ENCODE results near the gene APBB1IP.
"Not testable (repeated sequence)": the region's sequence is repeated elsewhere in the genome, so short reads cannot be mapped to it uniquely, and the experiment has no call there.

APBB1IP gene

GRCh38 chr10:26588611-26589010 is 150.5 kb downstream of the APBB1IP start:
- no peak for DNase-seq (ENCODE audit: low read depth in 2 of 2)
- TF ChIP-seq CTCF (IDR thresholded peaks at IDR 0.05; ENCODE audit: low read depth, low read length): no peak
- no peak overlapping the region for H3K4me3 ChIP-seq (replicated peaks in 1 of 2; ENCODE audit: low read depth in 2 of 2, low read length in 2 of 2)

- not testable (repeated sequence) for H3K4me3 ChIP-seq (replicated peaks in 1 of 2; ENCODE audit: low read depth in 2 of 2, low read length in 2 of 2); DNase-seq (ENCODE audit: low read depth in 2 of 2)
Observed at GRCh38 chr10:26589813-26590212, 151.7 kb downstream of the APBB1IP start.

GRCh38 chr10:26593896-26594295 is 155.8 kb downstream of the APBB1IP start:
- no peak for TF ChIP-seq CTCF (IDR thresholded peaks at IDR 0.05; ENCODE audit: low read depth, low read length)
- no peak overlapping the region for H3K4me3 ChIP-seq (replicated peaks in 1 of 2; ENCODE audit: low read depth in 2 of 2, low read length in 2 of 2)
- no peak for DNase-seq (ENCODE audit: low read depth in 2 of 2)

- H3K4me3 ChIP-seq (replicated peaks in 1 of 2; ENCODE audit: low read depth in 2 of 2, low read length in 2 of 2): not testable (repeated sequence)
- DNase-seq (ENCODE audit: low read depth in 2 of 2): peak in 1 of 2 donors; percentile 27
Observed at GRCh38 chr10:26603283-26603682, 165.1 kb downstream of the APBB1IP start.

- DNase-seq (ENCODE audit: low read depth in 2 of 2); H3K4me3 ChIP-seq (replicated peaks in 1 of 2; ENCODE audit: low read depth in 2 of 2, low read length in 2 of 2): not testable (repeated sequence)
Observed at GRCh38 chr10:26604320-26605093, 166.4 kb downstream of the APBB1IP start.

- not testable (repeated sequence) for H3K4me3 ChIP-seq (replicated peaks in 1 of 2; ENCODE audit: low read depth in 2 of 2, low read length in 2 of 2)
- peak; percentile 36 for TF ChIP-seq CTCF (IDR thresholded peaks at IDR 0.05; ENCODE audit: low read depth, low read length)
- DNase-seq (ENCODE audit: low read depth in 2 of 2): peak; percentile 13 to 43
Observed at GRCh38 chr10:26606389-26606877, 168.3 kb downstream of the APBB1IP start.

- no peak overlapping the region for H3K4me3 ChIP-seq (replicated peaks in 1 of 2; ENCODE audit: low read depth in 2 of 2, low read length in 2 of 2)
- TF ChIP-seq CTCF (IDR thresholded peaks at IDR 0.05; ENCODE audit: low read depth, low read length): no peak
- DNase-seq (ENCODE audit: low read depth in 2 of 2): no peak
Observed at GRCh38 chr10:26612151-26612915, 174.2 kb downstream of the APBB1IP start.

All from cardiac fibroblast (primary cell).